MM.1S (cell line): ENCODE data around the gene SIRT2.

Experiments
- DNase-seq: peaks from one replicate; pipeline ENCODE4 v3.0.0-alpha.2; 2015
- H2AFZ ChIP-seq: fragments of 300-600 bp; sonication (generic); 2 replicates; pipeline ENCODE4 v1.6.0; 2016; ENCODE audit warnings: antibody characterized with exemption, low read length
- H3F3A ChIP-seq: fragments of 300-600 bp; sonication (generic); 2 replicates; pipeline ENCODE4 v1.6.1; 2016; ENCODE audit warnings: mild to moderate bottlenecking, antibody characterized with exemption, low read length, moderate library complexity, mixed read lengths; ENCODE audit not compliant: insufficient read depth
- H3K27ac ChIP-seq: fragments of 300-600 bp; sonication (generic); 2 replicates; pipeline ENCODE4 v1.5.1; 2016; ENCODE audit warnings: mild to moderate bottlenecking, low read length
- H3K27me3 ChIP-seq: fragments of 300-600 bp; sonication (generic); replicated peaks from 2 replicates; pipeline ENCODE4 v1.6.0; 2016; ENCODE audit warnings: low read length; ENCODE audit not compliant: insufficient read depth
- H3K36me3 ChIP-seq: fragments of 300-600 bp; sonication (generic); replicated peaks from 2 replicates; pipeline ENCODE4 v1.6.1; 2016; ENCODE audit warnings: mild to moderate bottlenecking, low read length, mixed read lengths; ENCODE audit not compliant: insufficient read depth
- H3K4me1 ChIP-seq: fragments of 300-600 bp; sonication (generic); 2 replicates; pipeline ENCODE4 v1.6.1; 2016; ENCODE audit warnings: low read length, mixed read lengths
- H3K4me2 ChIP-seq: fragments of 300-600 bp; sonication (generic); 2 replicates; pipeline ENCODE4 v1.6.0; 2016; ENCODE audit warnings: low read depth, low read length
- H3K4me3 ChIP-seq: fragments of 300-600 bp; sonication (generic); 2 replicates; pipeline ENCODE4 v1.5.1; 2016; ENCODE audit warnings: low read length, mixed read lengths
- H3K79me2 ChIP-seq: fragments of 300-600 bp; sonication (generic); 2 replicates; pipeline ENCODE4 v1.6.1; 2016; ENCODE audit warnings: mixed run types, low read length, mixed read lengths
- H3K9ac ChIP-seq: fragments of 300-600 bp; sonication (generic); 2 replicates; pipeline ENCODE4 v1.6.1; 2016; ENCODE audit warnings: low read length, mixed read lengths
- H3K9me2 ChIP-seq: fragments of 300-600 bp; sonication (generic); replicated peaks from 2 replicates; pipeline ENCODE4 v1.6.1; 2016; ENCODE audit warnings: mild to moderate bottlenecking, low read length, mixed read lengths; ENCODE audit not compliant: insufficient read depth
- H3K9me3 ChIP-seq: fragments of 300-600 bp; sonication (generic); replicated peaks from 2 replicates; pipeline ENCODE4 v1.6.1; 2016; ENCODE audit warnings: mild to moderate bottlenecking, low read length, mixed read lengths; ENCODE audit not compliant: insufficient read depth
- H4K20me1 ChIP-seq: fragments of 300-600 bp; sonication (generic); 2 replicates; pipeline ENCODE4 v1.6.1; 2016; ENCODE audit warnings: mild to moderate bottlenecking, low read length, moderate library complexity, mixed read lengths; ENCODE audit not compliant: insufficient read depth
- CTCF ChIP-seq: fragments of 300-600 bp; sonication (generic); IDR thresholded peaks from 2 replicates; pipeline ENCODE4 v1.5.1; 2016; ENCODE audit warnings: antibody characterized with exemption, low read length, mixed read lengths
- EZH2 ChIP-seq: fragments of 300-600 bp; sonication (generic); optimal IDR thresholded peaks from 2 replicates; pipeline ENCODE3; 2017; ENCODE audit warnings: low read depth, mild to moderate bottlenecking, antibody characterized with exemption, low read length, mixed read lengths
- EZH2phosphoT487 ChIP-seq: fragments of 300-600 bp; sonication (generic); IDR thresholded peaks from 2 replicates; pipeline ENCODE4 v1.6.1; 2018; ENCODE audit warnings: antibody characterized with exemption, low read length

SIRT2 gene

GRCh38 chr19:38837656-38838121, 61.7 kb downstream of the SIRT2 start:
- Histone ChIP-seq H3F3A (peaks cover 34% of the 10 kb centered on the region), H3K36me3 (peaks cover 32% of the 10 kb centered on the region), H4K20me1 (no peaks in the 10 kb centered on the region)

GRCh38 chr19:38836983-38837626, 62.3 kb downstream of the SIRT2 start:
- H3K27ac ChIP-seq: no peak overlapping the region
- no peak overlapping the region for H3K4me3 ChIP-seq
- no peak overlapping the region for H3K4me2 ChIP-seq
- no peaks in the 10 kb centered on the region for H3K27me3 ChIP-seq
- H3K36me3 ChIP-seq: peaks cover 26% of the 10 kb centered on the region
- H3K9me3 ChIP-seq: no peaks in the 10 kb centered on the region
- no peaks in the 10 kb centered on the region for H3K4me1 ChIP-seq
- DNase-seq: no peak
- TF ChIP-seq CTCF: no peak
- TF ChIP-seq EZH2phosphoT487: no peak
- TF ChIP-seq EZH2: no peak
- no peaks in the 10 kb centered on the region for H4K20me1 ChIP-seq
- no peaks in the 10 kb centered on the region for H3K9me2 ChIP-seq
- H3K79me2 ChIP-seq: peaks cover 13% of the 10 kb centered on the region
- H3K9ac ChIP-seq: no peak overlapping the region
- H2AFZ ChIP-seq: no peak overlapping the region
- H3F3A ChIP-seq: peaks cover 30% of the 10 kb centered on the region

More at GRCh38 chr19:38837656-38838121, 61.7 kb downstream of the SIRT2 start:
- no peak overlapping the region for H3K4me2 ChIP-seq
- no peak for DNase-seq
- H3K27ac ChIP-seq: no peak overlapping the region
- no peak overlapping the region for H2AFZ ChIP-seq
- no peak for TF ChIP-seq EZH2phosphoT487
- no peak for TF ChIP-seq EZH2
- no peak for TF ChIP-seq CTCF
- H3K9me2 ChIP-seq: no peaks in the 10 kb centered on the region
- H3K9me3 ChIP-seq: no peaks in the 10 kb centered on the region
- H3K4me3 ChIP-seq: no peak overlapping the region
- H3K79me2 ChIP-seq: peaks cover 18% of the 10 kb centered on the region
- no peak overlapping the region for H3K9ac ChIP-seq
- no peaks in the 10 kb centered on the region for H3K27me3 ChIP-seq
- no peaks in the 10 kb centered on the region for H3K4me1 ChIP-seq

GRCh38 chr19:38836159-38836982, 63.0 kb downstream of the SIRT2 start:
- Histone ChIP-seq H3K79me2 (peaks cover 5% of the 10 kb centered on the region; the same call in 1 of the 2 replicates), H3K27ac (no peak overlapping the region), H3F3A (peaks cover 30% of the 10 kb centered on the region), H3K36me3 (peaks cover 19% of the 10 kb centered on the region), H3K9me2 (no peaks in the 10 kb centered on the region), H3K4me3 (no peak overlapping the region), H4K20me1 (no peaks in the 10 kb centered on the region), H3K4me2 (no peak overlapping the region), H3K27me3 (no peaks in the 10 kb centered on the region), H3K4me1 (no peaks in the 10 kb centered on the region), H2AFZ (no peak overlapping the region), H3K9ac (no peak overlapping the region), H3K9me3 (no peaks in the 10 kb centered on the region)
- DNase-seq: no peak
- no peak for TF ChIP-seq EZH2phosphoT487
- no peak for TF ChIP-seq EZH2
- no peak for TF ChIP-seq CTCF
